ENCODE data around the gene UGT1A7.
"Not testable (repeated sequence)": the region's sequence is repeated elsewhere in the genome, so short reads cannot be mapped to it uniquely, and the experiment has no call there.

The UGT1A7 gene

GRCh38 chr2:233681521-233682099 is at the start of gene UGT1A7:
TSS of gene UGT1A7 (plus strand) at chr2:233681901. CDS start at chr2:233681938, 37 bp downstream.
- DNase-seq (ENCODE audit: low spot score) = no peak

- DNase-seq (ENCODE audit: low spot score) = not testable (repeated sequence)
These were observed 45.4 kb upstream of the UGT1A7 start, which contains the start of gene UGT1A10 for GRCh38 chr2:233636306-233636705. TSS of gene UGT1A10 (plus strand) at chr2:233636448. CDS start at chr2:233636523, 75 bp downstream.

GRCh38 chr2:233638836-233639235 is 42.9 kb upstream of the UGT1A7 start:
- no peak for DNase-seq (ENCODE audit: low spot score)

- DNase-seq (ENCODE audit: low spot score) = no peak
These were observed 41.8 kb upstream of the UGT1A7 start for GRCh38 chr2:233639860-233640259.

- no peak for DNase-seq (ENCODE audit: low spot score)
These were observed 38.6 kb upstream of the UGT1A7 start for GRCh38 chr2:233643128-233643527.

- not testable (repeated sequence) for DNase-seq (ENCODE audit: low spot score)
These were observed 35.7 kb upstream of the UGT1A7 start for GRCh38 chr2:233646033-233646432.

- DNase-seq (ENCODE audit: low spot score) = no peak
These were observed 30.7 kb upstream of the UGT1A7 start for GRCh38 chr2:233650981-233651380.

- DNase-seq (ENCODE audit: low spot score) = no peak
These were observed 30.3 kb upstream of the UGT1A7 start for GRCh38 chr2:233651430-233651829.

- DNase-seq (ENCODE audit: low spot score) = no peak
These were observed 27.2 kb upstream of the UGT1A7 start for GRCh38 chr2:233654501-233654900.

- no peak for DNase-seq (ENCODE audit: low spot score)
These were observed 26.7 kb upstream of the UGT1A7 start for GRCh38 chr2:233655043-233655442.

GRCh38 chr2:233655943-233656342 is 25.8 kb upstream of the UGT1A7 start:
- not testable (repeated sequence) for DNase-seq (ENCODE audit: low spot score)

GRCh38 chr2:233656443-233656842 is 25.3 kb upstream of the UGT1A7 start:
- DNase-seq (ENCODE audit: low spot score) = no peak

GRCh38 chr2:233658610-233659009 is 23.1 kb upstream of the UGT1A7 start:
- no peak for DNase-seq (ENCODE audit: low spot score)

GRCh38 chr2:233663911-233664310 is 17.8 kb upstream of the UGT1A7 start:
- DNase-seq (ENCODE audit: low spot score) = no peak

- no peak for DNase-seq (ENCODE audit: low spot score)
These were observed 13.0 kb upstream of the UGT1A7 start for GRCh38 chr2:233668605-233669260.

- no peak for DNase-seq (ENCODE audit: low spot score)
These were observed 10.2 kb upstream of the UGT1A7 start, which contains the start of gene UGT1A9 for GRCh38 chr2:233671290-233672161. TSS of gene UGT1A9 (plus strand) at chr2:233671898. CDS start at chr2:233671935, 37 bp downstream.

- DNase-seq (ENCODE audit: low spot score) = no peak
These were observed 8.8 kb upstream of the UGT1A7 start for GRCh38 chr2:233672886-233673285.

- no peak for DNase-seq (ENCODE audit: low spot score)
These were observed 7.8 kb upstream of the UGT1A7 start for GRCh38 chr2:233673896-233674295.

GRCh38 chr2:233674314-233674713 is 7.4 kb upstream of the UGT1A7 start:
- DNase-seq (ENCODE audit: low spot score) = no peak

- peak; percentile 52 for DNase-seq (ENCODE audit: low spot score)
These were observed 6.7 kb upstream of the UGT1A7 start for GRCh38 chr2:233674995-233675394.

- no peak for DNase-seq (ENCODE audit: low spot score)
These were observed 5.7 kb upstream of the UGT1A7 start for GRCh38 chr2:233676046-233676445.

GRCh38 chr2:233679196-233679595 is 2.5 kb upstream of the UGT1A7 start:
- DNase-seq (ENCODE audit: low spot score) = no peak
